COR-L47 (cell line): ENCODE measurements around the gene ALOX15B.

Experiments
- DNase-seq: peaks from one replicate; lab custom pipeline; 2025; lab: John Stamatoyannopoulos, UW

ALOX15B gene, protein sequence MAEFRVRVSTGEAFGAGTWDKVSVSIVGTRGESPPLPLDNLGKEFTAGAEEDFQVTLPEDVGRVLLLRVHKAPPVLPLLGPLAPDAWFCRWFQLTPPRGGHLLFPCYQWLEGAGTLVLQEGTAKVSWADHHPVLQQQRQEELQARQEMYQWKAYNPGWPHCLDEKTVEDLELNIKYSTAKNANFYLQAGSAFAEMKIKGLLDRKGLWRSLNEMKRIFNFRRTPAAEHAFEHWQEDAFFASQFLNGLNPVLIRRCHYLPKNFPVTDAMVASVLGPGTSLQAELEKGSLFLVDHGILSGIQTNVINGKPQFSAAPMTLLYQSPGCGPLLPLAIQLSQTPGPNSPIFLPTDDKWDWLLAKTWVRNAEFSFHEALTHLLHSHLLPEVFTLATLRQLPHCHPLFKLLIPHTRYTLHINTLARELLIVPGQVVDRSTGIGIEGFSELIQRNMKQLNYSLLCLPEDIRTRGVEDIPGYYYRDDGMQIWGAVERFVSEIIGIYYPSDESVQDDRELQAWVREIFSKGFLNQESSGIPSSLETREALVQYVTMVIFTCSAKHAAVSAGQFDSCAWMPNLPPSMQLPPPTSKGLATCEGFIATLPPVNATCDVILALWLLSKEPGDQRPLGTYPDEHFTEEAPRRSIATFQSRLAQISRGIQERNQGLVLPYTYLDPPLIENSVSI

DNA sequence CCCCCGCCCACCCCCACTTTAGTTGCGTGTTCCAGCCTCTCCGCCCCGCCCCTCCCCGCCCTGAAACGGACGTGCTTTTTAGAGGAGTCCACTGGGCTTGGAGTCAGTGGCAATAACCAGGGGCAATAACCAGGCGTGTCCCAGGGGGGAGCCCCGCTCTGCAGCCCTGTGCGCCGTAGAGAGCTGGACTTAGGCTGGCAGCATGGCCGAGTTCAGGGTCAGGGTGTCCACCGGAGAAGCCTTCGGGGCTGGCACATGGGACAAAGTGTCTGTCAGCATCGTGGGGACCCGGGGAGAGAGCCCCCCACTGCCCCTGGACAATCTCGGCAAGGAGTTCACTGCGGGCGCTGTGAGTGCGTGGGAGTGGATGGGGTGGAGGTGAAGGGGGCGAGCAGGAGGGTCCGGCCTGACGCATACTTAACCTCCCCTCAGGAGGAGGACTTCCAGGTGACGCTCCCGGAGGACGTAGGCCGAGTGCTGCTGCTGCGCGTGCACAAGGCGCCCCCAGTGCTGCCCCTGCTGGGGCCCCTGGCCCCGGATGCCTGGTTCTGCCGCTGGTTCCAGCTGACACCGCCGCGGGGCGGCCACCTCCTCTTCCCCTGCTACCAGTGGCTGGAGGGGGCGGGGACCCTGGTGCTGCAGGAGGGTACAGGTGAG lies at the start of gene ALOX15B:
TSS of gene ALOX15B (plus strand) at position 106 of the 657 bp plus-strand sequence. CDS start at position 203, 97 bp downstream.
- no peak for DNase-seq

DNA sequence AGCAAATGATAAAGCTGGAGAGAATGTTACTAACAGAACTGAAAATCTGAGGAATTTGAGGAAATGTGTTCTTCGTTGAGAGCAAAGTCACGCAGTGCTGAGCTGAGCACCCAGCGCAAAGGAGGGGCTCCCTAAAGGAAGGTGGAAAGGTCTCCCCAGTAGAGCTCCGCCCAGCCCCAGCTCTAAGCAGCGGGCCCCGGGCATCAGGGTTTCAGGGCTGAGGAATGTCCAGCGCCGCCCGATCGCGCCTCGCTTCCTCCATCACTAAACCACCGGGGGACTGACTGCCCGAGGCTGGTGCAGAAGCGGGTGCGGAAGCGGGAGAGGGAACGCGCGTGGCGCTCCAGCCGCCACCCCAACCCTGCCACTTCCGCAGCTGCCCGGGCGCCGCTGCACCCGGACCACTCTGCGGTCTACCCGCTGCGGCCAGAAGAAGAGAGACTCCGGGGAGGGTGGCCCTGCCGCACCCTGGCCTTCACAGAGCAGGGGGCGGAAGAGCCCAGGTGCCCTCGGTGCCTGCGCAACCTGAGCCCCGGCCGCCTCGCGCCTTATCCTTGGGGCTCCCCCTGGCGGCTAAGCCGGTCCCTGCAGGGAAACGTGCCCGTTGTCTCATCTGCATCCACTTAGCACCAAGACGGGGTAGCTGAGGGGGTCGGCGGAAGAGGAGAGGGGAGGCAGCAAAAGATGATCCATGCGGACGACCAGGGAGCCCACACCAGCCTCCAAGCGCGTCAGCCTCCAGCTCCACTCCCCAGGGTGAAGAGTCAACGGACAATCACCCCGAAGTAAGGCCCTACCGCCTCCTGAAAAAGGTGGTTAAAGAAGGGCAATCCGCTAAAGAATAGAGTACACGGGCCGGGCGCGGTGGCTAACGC lies 48.8 kb upstream of the ALOX15B start:
- peak; percentile 52 for DNase-seq

DNA sequence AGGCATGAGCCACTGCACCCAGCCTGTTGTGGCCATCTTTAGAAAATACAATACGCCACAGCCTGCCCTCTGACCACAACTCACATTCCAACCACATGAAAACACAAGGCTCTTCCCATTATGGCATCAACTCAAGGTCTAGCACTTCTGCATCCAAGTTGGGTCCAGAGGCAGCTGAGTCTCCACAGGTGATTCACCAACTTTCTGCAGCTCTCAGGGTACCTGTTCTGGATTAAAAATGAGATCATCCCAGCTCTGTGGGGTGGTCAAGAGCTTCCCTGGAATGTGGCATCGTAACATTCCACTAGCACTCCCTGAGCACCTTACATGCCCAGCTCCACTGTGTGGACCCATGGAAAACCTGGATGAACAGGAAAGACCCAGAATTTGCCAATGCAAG lies 46.3 kb upstream of the ALOX15B start:
- DNase-seq: no peak

DNA sequence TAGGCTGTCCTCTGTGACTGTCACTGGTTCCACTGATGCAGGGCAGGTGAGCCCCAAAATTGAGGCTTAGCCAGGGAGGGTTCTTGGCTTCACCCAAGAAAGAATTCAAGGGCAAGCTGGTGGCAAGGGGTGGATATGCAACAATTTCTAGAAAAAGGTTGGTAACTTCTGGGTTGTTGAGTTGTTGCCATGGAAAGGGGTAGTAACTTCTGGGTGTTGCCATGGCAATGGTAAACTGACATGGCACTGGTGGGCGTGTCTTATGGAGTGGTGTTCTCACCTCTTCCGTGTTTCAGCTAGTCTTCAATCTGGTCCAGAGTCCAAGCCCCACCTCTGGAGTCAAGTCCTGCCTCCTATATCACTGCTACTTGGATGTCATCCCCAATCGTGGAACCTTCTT lies 45.9 kb upstream of the ALOX15B start:
- no peak for DNase-seq

DNA sequence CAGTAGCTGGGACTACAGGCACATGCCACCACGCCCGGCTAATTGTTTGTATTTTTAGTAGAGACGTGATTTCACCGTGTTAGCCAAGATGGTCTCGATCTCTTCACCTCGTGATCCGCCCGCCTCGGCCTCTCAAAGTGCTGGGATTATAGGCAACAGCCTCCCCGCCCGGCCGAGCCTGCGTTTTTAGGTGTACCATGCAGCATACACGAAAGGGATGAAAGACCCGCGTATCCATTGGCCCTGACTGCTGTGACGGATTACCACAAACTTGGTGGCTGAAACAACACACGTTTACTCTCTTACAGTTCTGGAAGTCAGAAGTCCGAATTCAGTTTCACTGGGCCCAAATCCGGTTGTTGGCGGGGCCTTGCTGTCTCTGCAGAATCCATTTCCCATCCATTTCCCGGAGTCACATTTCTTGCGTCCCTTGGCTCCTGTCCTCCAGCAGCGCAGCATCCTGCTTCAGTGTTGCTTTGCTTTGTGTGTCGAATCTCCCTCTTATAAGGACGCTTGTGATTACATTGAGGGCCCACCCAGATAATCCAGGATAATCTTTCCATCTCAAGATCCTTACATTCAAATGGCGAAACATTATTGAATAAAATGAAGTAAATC lies 44.8 kb upstream of the ALOX15B start:
- DNase-seq: no peak

DNA sequence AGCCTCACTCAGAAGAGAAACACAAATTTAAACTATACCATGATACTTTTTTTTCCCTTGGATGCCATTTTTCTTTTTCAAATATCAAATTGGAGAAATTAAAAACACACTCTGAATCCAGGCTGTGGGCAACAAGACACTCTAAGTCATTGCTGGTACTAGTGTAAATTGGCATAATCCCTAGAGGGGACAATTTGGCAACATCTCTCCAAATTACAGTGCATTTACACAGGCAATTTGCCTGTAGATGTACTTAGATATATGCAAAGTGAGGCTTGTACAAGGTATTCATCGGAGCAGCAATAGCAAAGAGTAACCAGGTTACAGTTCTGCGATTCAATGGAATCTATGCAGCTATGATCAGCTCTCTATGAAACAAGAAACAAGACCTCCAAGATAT lies 43.1 kb upstream of the ALOX15B start:
- no peak for DNase-seq

DNA sequence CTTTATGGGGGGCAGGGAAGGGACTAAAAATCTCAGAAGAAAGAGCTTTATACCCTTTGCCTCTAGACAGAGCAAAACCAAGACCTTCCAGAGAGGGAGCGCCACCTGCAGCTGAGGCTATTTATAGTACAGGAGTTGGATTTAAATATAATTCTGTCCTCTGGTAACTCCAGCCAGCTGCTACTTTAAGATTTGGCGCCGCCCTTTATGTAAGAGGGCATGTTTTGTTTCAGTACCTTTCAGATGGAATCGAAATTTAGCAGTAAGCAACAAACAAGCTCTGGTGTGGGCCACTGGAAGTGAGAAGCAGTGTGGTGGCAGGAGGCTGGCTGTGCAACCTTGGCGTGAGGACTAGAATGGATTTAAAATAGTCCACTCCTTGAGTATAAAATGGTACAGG lies 41.7 kb upstream of the ALOX15B start:
- no peak for DNase-seq

DNA sequence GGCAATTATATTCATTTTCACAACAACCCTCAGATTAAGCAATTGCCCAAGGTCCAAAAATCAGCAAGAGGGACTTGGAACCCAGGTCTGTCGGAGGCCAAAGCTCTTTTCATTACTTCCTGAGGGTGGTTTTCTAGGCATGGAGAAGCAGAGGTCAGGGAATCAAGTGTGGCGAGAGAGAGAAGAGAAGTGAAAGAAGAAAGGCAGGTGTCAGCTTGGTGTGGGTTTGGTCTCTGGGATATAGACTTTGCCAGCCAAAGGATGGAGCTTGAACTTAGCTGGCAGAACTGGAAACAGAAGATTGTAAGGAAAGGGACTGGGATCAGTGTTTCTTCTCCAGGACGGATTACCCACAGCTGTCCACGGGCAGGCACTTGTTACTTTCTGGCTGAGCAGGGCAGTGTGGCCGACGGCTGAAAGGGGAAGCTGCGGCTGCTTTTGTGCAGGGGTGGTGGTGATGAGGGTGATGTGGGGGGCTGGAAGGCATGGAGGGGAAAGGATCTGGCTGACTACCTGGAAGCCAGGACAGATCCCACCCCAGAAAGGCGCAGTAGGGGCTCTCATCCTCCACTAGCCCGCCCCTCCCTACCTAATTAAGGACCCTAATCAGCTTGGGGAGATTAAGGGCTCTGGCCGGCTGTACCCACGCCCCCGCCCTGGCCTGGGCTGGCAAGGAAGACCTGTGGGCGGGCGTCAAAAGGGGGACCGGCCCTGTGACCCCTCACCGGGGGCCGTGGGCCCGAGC lies 36.7 kb upstream of the ALOX15B start, which contains the start of gene GUCY2D:
TSS of gene GUCY2D (plus strand) at position 640 of the 745 bp plus-strand sequence. CDS start 433 bp downstream, outside the sequence.
- DNase-seq: no peak

DNA sequence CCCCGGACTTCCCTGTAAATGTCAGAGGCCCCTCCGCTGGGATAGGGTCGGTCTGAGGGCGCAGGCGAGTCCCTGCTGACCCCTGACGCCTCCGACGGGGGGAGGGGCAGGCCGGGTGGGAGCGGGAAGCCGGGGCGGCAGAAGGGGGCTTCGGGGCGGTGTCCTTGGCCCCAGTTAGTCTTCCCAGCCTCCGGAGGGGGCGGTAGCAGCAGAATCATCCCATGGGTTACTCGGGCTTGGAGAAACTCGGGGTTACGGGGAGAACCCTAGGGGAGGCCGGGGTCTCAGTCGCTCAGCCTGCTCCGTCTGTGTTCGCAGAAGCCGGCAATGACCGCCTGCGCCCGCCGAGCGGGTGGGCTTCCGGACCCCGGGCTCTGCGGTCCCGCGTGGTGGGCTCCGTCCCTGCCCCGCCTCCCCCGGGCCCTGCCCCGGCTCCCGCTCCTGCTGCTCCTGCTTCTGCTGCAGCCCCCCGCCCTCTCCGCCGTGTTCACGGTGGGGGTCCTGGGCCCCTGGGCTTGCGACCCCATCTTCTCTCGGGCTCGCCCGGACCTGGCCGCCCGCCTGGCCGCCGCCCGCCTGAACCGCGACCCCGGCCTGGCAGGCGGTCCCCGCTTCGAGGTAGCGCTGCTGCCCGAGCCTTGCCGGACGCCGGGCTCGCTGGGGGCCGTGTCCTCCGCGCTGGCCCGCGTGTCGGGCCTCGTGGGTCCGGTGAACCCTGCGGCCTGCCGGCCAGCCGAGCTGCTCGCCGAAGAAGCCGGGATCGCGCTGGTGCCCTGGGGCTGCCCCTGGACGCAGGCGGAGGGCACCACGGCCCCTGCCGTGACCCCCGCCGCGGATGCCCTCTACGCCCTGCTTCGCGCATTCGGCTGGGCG lies 35.9 kb upstream of the ALOX15B start:
- no peak for DNase-seq

DNA sequence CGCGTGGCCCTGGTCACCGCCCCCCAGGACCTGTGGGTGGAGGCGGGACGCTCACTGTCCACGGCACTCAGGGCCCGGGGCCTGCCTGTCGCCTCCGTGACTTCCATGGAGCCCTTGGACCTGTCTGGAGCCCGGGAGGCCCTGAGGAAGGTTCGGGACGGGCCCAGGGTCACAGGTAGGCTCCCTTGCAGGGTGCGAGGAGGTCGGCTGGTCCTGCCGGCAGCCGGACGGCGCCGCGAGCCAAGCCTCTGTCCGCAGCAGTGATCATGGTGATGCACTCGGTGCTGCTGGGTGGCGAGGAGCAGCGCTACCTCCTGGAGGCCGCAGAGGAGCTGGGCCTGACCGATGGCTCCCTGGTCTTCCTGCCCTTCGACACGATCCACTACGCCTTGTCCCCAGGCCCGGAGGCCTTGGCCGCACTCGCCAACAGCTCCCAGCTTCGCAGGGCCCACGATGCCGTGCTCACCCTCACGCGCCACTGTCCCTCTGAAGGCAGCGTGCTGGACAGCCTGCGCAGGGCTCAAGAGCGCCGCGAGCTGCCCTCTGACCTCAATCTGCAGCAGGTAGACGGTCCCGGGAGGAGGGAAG lies 35.2 kb upstream of the ALOX15B start:
- no peak for DNase-seq

DNA sequence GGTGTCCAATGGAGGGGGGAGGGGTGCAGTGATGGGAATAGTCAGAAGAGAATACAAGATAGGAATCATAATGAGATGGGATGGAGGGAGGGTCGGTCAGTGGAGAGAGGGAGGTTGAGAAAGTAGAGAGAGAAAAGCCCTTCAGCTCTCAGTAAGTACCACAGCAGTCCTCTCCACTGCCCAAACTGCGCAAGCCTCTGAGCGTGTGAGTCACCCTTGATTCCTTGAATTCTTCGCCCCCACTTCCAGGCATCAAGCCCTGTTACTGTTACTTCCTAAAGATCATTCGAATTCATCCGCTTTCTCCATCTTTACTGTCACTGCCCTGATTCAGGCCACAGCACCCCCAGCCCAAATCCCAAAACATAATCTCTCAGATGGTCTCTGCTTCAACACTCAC lies 34.0 kb upstream of the ALOX15B start:
- no peak for DNase-seq

DNA sequence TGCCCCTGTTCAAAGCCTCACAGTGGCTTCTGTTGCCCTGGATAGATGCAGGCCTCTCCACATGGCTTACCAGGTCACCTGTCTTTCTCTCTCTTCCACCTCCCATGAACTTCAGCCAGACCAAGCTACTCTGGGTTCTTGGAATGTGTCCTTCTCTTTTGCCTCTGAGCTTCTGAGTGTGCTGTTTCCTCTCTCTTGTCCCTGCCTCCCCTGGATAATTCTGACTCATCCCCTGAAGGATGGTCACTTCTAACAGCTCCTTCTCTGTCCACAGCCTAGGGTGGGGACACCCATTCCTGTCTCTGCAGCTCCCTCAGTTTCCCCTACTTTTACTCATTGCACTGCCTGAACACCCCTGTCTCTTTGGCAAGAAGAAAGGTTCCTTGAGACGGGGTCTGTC lies 33.5 kb upstream of the ALOX15B start:
- DNase-seq: no peak

DNA sequence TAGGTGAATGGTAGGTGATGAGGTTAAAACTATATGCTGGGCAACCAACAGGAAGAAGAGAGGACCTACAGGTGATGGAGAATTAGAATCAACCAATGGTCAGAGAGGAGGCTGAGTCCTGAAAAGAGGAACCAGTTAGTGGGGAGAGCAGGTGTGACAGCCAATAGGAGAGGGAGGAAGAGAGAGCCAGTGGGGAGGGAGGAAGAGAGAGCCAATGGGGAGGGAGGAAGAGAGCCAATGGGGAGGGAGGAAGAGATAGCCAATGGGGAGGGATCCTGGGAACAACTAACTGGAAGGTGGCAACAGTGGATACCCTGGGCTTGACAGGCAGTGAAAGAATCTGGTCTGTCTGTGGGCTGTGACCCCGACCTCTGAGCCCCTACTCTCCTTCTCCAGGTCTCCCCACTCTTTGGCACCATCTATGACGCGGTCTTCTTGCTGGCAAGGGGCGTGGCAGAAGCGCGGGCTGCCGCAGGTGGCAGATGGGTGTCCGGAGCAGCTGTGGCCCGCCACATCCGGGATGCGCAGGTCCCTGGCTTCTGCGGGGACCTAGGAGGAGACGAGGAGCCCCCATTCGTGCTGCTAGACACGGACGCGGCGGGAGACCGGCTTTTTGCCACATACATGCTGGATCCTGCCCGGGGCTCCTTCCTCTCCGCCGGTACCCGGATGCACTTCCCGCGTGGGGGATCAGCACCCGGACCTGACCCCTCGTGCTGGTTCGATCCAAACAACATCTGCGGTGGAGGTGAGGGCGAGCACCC lies 32.7 kb upstream of the ALOX15B start:
- no peak for DNase-seq

DNA sequence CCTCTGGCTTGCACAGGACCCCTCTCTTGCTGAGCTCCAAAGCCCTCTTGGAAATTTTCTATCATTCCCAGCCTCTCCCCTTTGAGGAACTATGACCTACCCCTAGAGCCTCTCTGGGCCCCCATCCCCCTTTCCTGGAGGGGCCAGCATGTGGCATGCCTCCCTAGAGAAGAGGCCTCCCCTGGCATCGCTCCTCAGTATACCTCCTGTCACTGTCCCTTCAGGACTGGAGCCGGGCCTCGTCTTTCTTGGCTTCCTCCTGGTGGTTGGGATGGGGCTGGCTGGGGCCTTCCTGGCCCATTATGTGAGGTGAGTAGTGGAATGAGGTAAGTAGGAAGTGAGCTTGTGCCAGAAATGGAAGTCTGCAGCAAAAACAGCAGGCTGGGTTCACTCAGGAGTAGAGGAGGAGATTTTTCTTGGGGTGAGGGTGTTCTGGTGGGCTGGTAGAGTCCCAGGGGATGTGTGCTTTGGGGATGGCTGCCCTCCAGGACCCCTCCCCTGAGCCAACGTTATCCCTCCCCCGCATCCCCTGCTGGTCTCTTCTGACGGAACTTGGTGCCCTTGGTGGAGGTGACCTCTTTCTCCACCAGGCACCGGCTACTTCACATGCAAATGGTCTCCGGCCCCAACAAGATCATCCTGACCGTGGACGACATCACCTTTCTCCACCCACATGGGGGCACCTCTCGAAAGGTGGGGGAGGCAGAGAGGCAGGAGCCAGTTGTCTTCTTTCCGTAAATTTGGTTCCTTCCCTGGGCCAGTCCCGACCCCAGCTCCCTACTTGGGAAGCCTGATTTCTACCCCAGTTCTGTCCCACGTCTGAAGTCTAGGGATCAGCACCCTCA lies 31.8 kb upstream of the ALOX15B start:
- no peak for DNase-seq

DNA sequence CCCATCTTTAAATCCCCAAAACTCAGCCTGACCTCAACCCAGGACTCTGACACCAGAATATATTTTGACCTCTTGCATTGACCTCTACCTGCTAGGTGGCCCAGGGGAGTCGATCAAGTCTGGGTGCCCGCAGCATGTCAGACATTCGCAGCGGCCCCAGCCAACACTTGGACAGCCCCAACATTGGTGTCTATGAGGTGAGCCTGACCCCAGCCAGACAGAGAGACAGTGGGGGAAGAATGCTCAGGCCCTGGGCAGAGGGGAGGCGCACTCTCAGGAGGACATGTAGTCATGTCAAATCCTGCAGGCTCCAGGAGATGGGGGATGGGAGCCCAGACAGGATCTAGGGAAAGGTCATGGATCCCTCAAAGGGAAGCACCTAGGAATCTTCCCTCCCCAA lies 31.0 kb upstream of the ALOX15B start:
- no peak for DNase-seq

DNA sequence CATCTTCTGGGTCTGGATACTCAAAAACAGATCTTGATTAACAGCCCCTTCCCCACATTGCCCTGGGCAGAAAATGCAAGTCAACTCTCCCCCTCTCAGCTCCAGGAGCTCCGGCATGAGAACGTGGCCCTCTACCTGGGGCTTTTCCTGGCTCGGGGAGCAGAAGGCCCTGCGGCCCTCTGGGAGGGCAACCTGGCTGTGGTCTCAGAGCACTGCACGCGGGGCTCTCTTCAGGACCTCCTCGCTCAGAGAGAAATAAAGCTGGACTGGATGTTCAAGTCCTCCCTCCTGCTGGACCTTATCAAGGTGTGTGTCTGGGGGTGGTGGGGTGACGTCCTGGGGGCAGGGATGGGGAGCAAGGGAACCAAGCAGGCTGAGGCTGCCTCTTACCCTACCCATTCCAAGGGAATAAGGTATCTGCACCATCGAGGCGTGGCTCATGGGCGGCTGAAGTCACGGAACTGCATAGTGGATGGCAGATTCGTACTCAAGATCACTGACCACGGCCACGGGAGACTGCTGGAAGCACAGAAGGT lies 26.7 kb upstream of the ALOX15B start:
- DNase-seq: no peak

DNA sequence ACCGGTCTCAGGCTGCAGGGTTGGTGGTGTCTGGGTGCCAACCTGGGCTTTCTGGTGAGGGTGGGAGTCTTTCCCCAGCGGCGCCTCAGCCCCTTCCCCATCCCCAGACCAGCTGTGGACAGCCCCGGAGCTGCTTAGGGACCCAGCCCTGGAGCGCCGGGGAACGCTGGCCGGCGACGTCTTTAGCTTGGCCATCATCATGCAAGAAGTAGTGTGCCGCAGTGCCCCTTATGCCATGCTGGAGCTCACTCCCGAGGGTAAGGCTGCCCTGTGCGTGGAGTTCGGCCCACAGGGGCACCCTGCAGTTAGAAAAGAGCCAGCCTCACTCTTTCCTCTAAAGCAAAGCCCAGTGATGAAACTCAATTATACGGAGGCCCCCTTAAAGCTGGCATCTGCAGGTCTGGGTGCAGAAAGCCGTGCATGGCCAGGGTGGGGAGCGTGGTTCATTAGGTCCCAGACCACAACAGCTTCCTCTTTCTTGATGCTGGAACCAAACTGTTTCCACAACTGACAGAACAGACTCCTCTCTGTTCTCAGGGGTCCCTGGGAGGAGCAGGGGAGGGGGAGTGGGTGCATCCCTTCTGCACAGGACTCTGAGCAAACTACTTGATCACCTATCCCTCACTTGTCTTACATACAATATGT lies 25.7 kb upstream of the ALOX15B start:
- DNase-seq: no peak
